ENCODE measurements around the gene GSG1.

DNA sequence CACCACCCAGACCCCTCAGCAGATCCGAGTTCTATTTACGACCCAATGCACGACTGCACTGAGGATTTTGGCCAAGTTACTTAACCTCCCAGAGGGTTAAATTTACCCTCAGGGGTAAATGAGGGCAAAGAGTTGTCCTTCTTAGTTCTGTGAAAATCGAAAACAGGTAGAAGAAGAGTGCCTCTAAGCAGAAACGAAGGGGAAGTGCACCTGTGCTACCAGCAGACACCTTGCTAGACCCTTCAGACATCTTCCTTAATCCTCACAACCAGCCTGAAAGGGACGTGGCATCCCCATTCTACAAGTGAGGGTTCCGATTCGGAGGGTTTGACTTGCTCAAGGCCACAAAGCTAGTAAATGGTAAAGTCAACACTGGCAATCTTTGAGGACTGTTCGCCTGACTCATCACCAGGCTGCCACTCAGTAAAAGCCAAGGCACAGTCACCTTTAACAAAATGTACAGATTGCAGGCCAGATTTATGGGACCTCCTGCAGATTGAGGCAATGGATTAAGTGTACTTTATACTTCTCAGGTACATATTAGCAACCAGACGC lies 1.6 kb downstream of the GSG1 start:
- TF ChIP-seq, protein P1, sequence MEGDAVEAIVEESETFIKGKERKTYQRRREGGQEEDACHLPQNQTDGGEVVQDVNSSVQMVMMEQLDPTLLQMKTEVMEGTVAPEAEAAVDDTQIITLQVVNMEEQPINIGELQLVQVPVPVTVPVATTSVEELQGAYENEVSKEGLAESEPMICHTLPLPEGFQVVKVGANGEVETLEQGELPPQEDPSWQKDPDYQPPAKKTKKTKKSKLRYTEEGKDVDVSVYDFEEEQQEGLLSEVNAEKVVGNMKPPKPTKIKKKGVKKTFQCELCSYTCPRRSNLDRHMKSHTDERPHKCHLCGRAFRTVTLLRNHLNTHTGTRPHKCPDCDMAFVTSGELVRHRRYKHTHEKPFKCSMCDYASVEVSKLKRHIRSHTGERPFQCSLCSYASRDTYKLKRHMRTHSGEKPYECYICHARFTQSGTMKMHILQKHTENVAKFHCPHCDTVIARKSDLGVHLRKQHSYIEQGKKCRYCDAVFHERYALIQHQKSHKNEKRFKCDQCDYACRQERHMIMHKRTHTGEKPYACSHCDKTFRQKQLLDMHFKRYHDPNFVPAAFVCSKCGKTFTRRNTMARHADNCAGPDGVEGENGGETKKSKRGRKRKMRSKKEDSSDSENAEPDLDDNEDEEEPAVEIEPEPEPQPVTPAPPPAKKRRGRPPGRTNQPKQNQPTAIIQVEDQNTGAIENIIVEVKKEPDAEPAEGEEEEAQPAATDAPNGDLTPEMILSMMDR (IDR thresholded peaks at IDR 0.05; ENCODE audit: borderline replicate concordance, extremely low read depth, low read length, poor library complexity, severe bottlenecking) = no peak
- no peak for TF ChIP-seq EZH2 (IDR thresholded peaks at IDR 0.05; ENCODE audit: borderline replicate concordance, low read depth, low read length, severe bottlenecking)
